Upper lobe of left lung (tissue), 6 donors: ENCODE measurements around the gene AKNA. TPM values are rescaled to one million over a fixed set of nuclear protein-coding genes. Genes with fewer than 3 reads are reported as not detected.
A peak's percentile ranks its signal among the peaks of the same experiment; 100 is the strongest.

Experiments
- ATAC-seq, 2 donors: fragments of 200-7000 bp; cut with Tn5 transposase; one replicate each; pipeline ENCODE4 v1.9.1; 2022; ENCODE audit warnings: mild to moderate bottlenecking in 2 of 2, moderate library complexity in 2 of 2; ENCODE audit not compliant: low FRiP score in 2 of 2
- DNase-seq, 2 donors: peaks; one replicate each; pipeline ENCODE4 v3.0.0-alpha.2; 2019 to 2020
- H3K27ac ChIP-seq, 4 donors: fragments of 200-600 bp; sonication (generic); one replicate each; pipeline ENCODE4 v1.5.1; 2016 to 2019
- H3K27me3 ChIP-seq, 4 donors: fragments of 200-600 bp; sonication (generic); one replicate each; pipeline ENCODE4 v1.5.1; 2017 to 2019
- H3K36me3 ChIP-seq, 4 donors: fragments of 200-600 bp; sonication (generic); one replicate each; pipeline ENCODE4 v1.5.1; 2016 to 2019
- H3K4me1 ChIP-seq, 4 donors: fragments of 200-600 bp; sonication (generic); one replicate each; pipeline ENCODE4 v1.5.1; 2018 to 2019
- H3K4me3 ChIP-seq, 4 donors: fragments of 200-600 bp; sonication (generic); one replicate each; pipeline ENCODE4 v1.5.1; 2017 to 2019; ENCODE audit warnings: mild to moderate bottlenecking in 2 of 4, moderate library complexity in 1 of 4
- H3K9me3 ChIP-seq, 4 donors: fragments of 200-600 bp; sonication (generic); one replicate each; pipeline ENCODE4 v1.5.1; 2018 to 2019
- EP300 ChIP-seq, 4 donors: sonication (generic); formaldehyde crosslinking; IDR thresholded peaks; one replicate each; pipeline ENCODE4 v1.5.1; 2017; ENCODE audit warnings: antibody characterized with exemption in 4 of 4, control low read depth in 2 of 4
- POLR2A ChIP-seq, 4 donors: fragments of 450-650 bp; IDR thresholded peaks; one replicate each; pipeline ENCODE4 v1.5.1; 2016 to 2017; ENCODE audit warnings: antibody characterized with exemption in 4 of 4, mild to moderate bottlenecking in 2 of 4
- POLR2AphosphoS5 ChIP-seq, 2 donors: sonication (generic); formaldehyde crosslinking; IDR thresholded peaks; one replicate each; pipeline ENCODE4 v1.5.1; 2017; ENCODE audit warnings: antibody characterized with exemption in 2 of 2
- WGBS, 2 donors: methylation state at CpG; one replicate each; pipeline ENCODE4 v1.1.5; 2017 to 2018; 5-methylcytosine and 5-hydroxymethylcytosine counted together
- total RNA-seq, 6 donors: library from RNA; depleted of rRNA in 4 of 6; stranded (reverse); fragments of >200 nt in 4 of 6; gene quantifications; one replicate each; pipeline versions ENCODE4 v1.1.0 to v1.2.1, GENCODE V29; 2016 to 2021
- TF ChIP-seq, protein P1 (sequence below), 6 experiments: fragments of 450-650 bp in 4 of 6; fragments of 200-600 bp in 2 of 6; sonication (generic) in 2 of 6; IDR thresholded peaks; one replicate each; pipeline ENCODE4 v1.5.1; 2016 to 2019; ENCODE audit warnings: antibody characterized with exemption in 6 of 6
- donor health status: DM: no; HTN: no; CAD: no; lungs with moderate emphysema.
- donor health status: DM: no; HTN: yes; CAD: no; lungs with severe emphysema.

AKNA gene
- total RNA-seq, 6 donors from 2014 or later = 38.3 to 152 (median 61.5) TPM

DNA sequence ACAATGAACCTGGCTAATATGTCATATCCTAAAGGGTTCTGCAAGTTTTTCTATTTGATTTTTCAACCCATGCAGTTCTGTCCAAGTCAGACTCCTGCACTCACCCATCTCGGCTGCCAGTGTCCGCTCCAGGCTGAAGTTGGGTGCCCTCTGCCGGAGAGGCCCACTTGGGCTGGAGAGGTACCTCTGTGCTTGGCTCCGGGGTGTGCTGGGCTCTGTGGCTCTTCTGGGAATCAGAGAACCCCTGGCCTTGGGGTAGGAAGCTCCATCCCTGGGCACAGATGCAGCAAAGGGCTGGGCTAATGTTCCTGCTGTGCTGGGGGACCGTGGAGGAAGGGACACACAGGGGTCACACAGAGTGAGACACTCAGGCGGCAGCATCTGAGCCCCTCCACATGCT, 32.0 kb downstream of the AKNA start:
- no peak for ATAC-seq
- H3K36me3 ChIP-seq = peaks cover 49 to 100% (median 83%) of the 10 kb centered on the region in 4 donors
- no peak for DNase-seq
- WGBS, 2 donors = 90 to 97% methylated on average over 6 of the region's 6 CpGs
- peaks cover 0 to 8% (median 1%) of the 10 kb centered on the region in 4 donors for H3K4me1 ChIP-seq
- no peak overlapping the region for H3K4me3 ChIP-seq
- H3K27ac ChIP-seq = no peak overlapping the region
- TF ChIP-seq, protein P1, sequence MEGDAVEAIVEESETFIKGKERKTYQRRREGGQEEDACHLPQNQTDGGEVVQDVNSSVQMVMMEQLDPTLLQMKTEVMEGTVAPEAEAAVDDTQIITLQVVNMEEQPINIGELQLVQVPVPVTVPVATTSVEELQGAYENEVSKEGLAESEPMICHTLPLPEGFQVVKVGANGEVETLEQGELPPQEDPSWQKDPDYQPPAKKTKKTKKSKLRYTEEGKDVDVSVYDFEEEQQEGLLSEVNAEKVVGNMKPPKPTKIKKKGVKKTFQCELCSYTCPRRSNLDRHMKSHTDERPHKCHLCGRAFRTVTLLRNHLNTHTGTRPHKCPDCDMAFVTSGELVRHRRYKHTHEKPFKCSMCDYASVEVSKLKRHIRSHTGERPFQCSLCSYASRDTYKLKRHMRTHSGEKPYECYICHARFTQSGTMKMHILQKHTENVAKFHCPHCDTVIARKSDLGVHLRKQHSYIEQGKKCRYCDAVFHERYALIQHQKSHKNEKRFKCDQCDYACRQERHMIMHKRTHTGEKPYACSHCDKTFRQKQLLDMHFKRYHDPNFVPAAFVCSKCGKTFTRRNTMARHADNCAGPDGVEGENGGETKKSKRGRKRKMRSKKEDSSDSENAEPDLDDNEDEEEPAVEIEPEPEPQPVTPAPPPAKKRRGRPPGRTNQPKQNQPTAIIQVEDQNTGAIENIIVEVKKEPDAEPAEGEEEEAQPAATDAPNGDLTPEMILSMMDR (IDR thresholded peaks at IDR 0.05) = no peak
- TF ChIP-seq EP300 (IDR thresholded peaks at IDR 0.05) (no peak), POLR2A (IDR thresholded peaks at IDR 0.05) (no peak), POLR2AphosphoS5 (IDR thresholded peaks at IDR 0.05) (no peak)
- no peaks in the 10 kb centered on the region for H3K27me3 ChIP-seq
- H3K9me3 ChIP-seq = no peaks in the 10 kb centered on the region

- WGBS, 2 donors = 73 to 80% methylated on average over 4 of the region's 4 CpGs
- no peaks in the 10 kb centered on the region for H3K9me3 ChIP-seq
- no peak overlapping the region for H3K4me3 ChIP-seq
- peak overlapping the region in 2 of 4 donors; percentile 14 to 18 for H3K27ac ChIP-seq
- ATAC-seq (no peak), DNase-seq (no peak)
- H3K4me1 ChIP-seq = peaks cover 16 to 25% (median 18%) of the 10 kb centered on the region in 4 donors
- TF ChIP-seq POLR2AphosphoS5 (IDR thresholded peaks at IDR 0.05) (peak in 1 of 2 donors; percentile 35), EP300 (IDR thresholded peaks at IDR 0.05) (peak in 2 of 4 donors; percentile 76 to 87), POLR2A (IDR thresholded peaks at IDR 0.05) (no peak)
- TF ChIP-seq, protein P1 (IDR thresholded peaks at IDR 0.05) = no peak
- peaks cover 21 to 100% (median 82%) of the 10 kb centered on the region in 4 donors for H3K36me3 ChIP-seq
- H3K27me3 ChIP-seq = no peaks in the 10 kb centered on the region
Observed at GRCh38 chr9:114351932-114352331, 35.9 kb downstream of the AKNA start.

DNA sequence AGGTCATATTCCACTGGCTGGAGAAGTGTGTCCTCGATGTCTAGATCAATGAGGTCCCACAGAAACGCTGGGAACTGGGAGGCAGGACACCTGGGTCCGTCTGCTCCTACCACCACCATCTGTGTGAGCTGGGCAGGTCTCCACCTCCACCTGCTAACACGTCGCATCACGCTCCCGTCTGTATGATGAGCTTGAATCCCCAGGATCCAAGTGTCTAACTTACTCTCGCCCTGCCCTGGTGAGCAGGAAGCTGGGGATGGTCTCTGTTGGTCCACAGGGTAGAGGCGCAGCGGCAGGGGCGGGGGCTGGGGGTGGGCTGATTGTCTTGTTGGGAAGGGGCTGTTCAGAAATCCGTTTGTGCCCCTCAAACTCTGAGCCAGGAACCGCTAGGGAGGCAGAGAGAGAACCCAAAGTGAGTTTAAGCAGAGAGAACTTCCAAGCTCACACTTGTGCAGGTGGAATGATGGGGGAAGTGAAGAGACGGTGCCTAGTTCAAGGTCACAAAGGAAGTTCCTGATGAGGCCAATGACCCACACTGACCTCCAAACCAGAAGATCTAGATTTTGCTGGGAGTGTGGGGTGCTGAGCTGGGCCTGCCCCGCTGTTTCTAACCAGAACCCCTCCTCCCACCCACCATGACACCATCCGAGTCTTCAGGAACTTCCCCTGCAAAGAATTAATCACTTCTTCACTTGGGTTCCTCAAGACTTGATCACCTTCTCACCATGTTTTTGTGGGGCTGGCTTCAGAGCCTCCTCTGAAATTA, 37.0 kb downstream of the AKNA start:
- DNase-seq = no peak
- no peak for TF ChIP-seq EP300 (IDR thresholded peaks at IDR 0.05)
- TF ChIP-seq POLR2AphosphoS5 (IDR thresholded peaks at IDR 0.05) = no peak
- TF ChIP-seq, protein P1 (IDR thresholded peaks at IDR 0.05) = no peak
- TF ChIP-seq POLR2A (IDR thresholded peaks at IDR 0.05) = no peak
- Histone ChIP-seq H3K27me3 (no peaks in the 10 kb centered on the region), H3K4me1 (peaks cover 16 to 25% (median 18%) of the 10 kb centered on the region in 4 donors), H3K27ac (peak overlapping the region in 3 of 4 donors; percentile 30 to 72 (median 58)), H3K36me3 (peaks cover 28 to 100% (median 82%) of the 10 kb centered on the region in 4 donors), H3K9me3 (no peaks in the 10 kb centered on the region), H3K4me3 (no peak overlapping the region)
- WGBS, 2 donors = 91 to 94% methylated on average over 10 to 16 of the region's 16 CpGs
- no peak for ATAC-seq

DNA sequence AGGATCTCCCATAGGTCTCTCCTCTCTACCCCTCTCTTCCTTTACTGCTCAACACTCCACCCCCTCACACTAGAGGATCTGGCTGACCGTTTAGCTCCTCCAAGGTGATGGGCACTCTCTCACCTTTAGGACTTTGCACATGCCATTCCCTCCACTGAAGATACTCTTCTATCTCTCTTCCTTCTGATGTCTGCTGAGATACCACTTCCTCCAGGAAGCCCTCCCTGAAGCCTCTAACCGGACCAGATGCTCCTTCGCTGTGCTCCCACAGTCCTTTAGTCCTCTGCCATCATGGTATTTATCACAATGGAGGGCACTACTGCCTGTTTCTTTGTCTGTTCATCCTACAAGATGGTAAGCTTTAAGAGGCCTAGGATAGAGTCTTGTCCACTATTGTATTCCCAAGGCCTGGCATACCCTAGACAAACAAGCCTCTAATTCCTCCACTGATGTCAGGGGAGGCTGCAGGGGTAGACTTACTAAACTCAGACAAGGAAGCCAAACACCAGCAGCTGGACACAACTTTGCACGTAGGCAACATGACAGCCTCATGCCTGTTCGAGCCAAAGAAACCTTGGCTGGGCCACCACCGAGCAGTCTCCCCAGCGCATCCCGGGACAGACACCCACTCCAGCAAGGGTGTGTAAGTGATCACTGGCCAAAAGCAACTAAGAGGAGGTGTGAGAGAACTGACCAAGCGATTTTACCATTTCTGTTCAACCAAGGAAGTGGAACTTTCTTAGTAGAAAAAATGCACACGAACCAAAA, 37.9 kb downstream of the AKNA start:
- 69 to 84% methylated on average over 10 of the region's 10 CpGs for WGBS, 2 donors
- H3K27ac ChIP-seq = peak overlapping the region in 3 of 4 donors; percentile 30 to 73 (median 72)
- H3K9me3 ChIP-seq = no peaks in the 10 kb centered on the region
- H3K4me3 ChIP-seq = no peak overlapping the region
- no peaks in the 10 kb centered on the region for H3K27me3 ChIP-seq
- ATAC-seq = peak in 1 of 2 donors; percentile 3
- peaks cover 16 to 25% (median 18%) of the 10 kb centered on the region in 4 donors for H3K4me1 ChIP-seq
- peaks cover 29 to 100% (median 82%) of the 10 kb centered on the region in 4 donors for H3K36me3 ChIP-seq
- TF ChIP-seq, protein P1 (IDR thresholded peaks at IDR 0.05) = no peak
- no peak for TF ChIP-seq POLR2A (IDR thresholded peaks at IDR 0.05)
- TF ChIP-seq POLR2AphosphoS5 (IDR thresholded peaks at IDR 0.05) = no peak
- TF ChIP-seq EP300 (IDR thresholded peaks at IDR 0.05) = no peak
- DNase-seq = no peak
